Prostate gland (tissue), 2 donors: ENCODE data around the gene TVP23A.

Experiments used
- POLR2A ChIP-seq: fragments of 450-650 bp; IDR thresholded peaks from one replicate; pipeline ENCODE4 v1.6.1; 2016; ENCODE audit warnings: antibody characterized with exemption, mild to moderate bottlenecking
- POLR2AphosphoS5 ChIP-seq: sonication (generic); formaldehyde crosslinking; IDR thresholded peaks from one replicate; pipeline ENCODE4 v1.6.1; 2017; ENCODE audit warnings: antibody characterized with exemption
- TF ChIP-seq, protein P1 (sequence below), 4 experiments: fragments of 200-600 bp in 2 of 4; fragments of 450-650 bp in 2 of 4; sonication (generic) in 2 of 4; IDR thresholded peaks; 1 replicate in 3 of 4; 2 replicates in 1 of 4; pipeline ENCODE4 v1.5.1; 2016 to 2019; ENCODE audit warnings: antibody characterized with exemption in 4 of 4, mild to moderate bottlenecking in 2 of 4, moderate library complexity in 2 of 4

DNA sequence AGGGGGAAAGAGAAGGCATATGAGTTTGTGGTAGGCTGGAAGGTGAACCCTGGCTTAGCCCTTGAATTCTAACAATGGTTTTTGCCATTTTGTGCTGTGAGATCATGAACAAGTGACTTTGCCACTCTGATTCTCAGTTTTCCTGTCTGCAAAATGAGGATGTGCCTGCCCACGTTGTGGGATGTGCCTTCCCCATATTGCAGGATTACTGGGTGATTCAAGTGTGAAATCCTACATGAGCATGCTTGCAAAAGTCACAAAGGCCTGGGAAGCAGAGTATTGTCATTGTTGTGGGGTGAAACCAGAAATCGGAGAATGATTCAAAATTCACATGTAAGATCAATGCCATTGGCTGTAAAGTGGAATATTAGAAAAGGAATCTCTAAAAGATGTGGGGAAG is 28.6 kb upstream of the TVP23A start:
- TF ChIP-seq, protein P1, sequence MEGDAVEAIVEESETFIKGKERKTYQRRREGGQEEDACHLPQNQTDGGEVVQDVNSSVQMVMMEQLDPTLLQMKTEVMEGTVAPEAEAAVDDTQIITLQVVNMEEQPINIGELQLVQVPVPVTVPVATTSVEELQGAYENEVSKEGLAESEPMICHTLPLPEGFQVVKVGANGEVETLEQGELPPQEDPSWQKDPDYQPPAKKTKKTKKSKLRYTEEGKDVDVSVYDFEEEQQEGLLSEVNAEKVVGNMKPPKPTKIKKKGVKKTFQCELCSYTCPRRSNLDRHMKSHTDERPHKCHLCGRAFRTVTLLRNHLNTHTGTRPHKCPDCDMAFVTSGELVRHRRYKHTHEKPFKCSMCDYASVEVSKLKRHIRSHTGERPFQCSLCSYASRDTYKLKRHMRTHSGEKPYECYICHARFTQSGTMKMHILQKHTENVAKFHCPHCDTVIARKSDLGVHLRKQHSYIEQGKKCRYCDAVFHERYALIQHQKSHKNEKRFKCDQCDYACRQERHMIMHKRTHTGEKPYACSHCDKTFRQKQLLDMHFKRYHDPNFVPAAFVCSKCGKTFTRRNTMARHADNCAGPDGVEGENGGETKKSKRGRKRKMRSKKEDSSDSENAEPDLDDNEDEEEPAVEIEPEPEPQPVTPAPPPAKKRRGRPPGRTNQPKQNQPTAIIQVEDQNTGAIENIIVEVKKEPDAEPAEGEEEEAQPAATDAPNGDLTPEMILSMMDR (IDR thresholded peaks at IDR 0.05), result no peak
- no peak for TF ChIP-seq POLR2A
- TF ChIP-seq POLR2AphosphoS5, result no peak
